CD4-positive, alpha-beta T cell (primary cell): ENCODE data around the gene MAPK8IP1. TPM values are rescaled to one million over a fixed set of nuclear protein-coding genes. Genes with fewer than 3 reads are reported as not detected.

ENCODE experiments used
- ATAC-seq: fragments of 200-7000 bp; cut with Tn5 transposase; one replicate; pipeline ENCODE4 v1.10.0; 2022; ENCODE audit warnings: mild to moderate bottlenecking; ENCODE audit not compliant: poor library complexity
- CTCF ChIA-PET: fragments of 350-600 bp; sonication (Branson Sonifier 250); formaldehyde crosslinking; loops from one replicate; lab custom pipeline; 2021; ENCODE audit warnings: antibody characterized with exemption, inconsistent platforms; lab: Charles Lee
- POLR2A ChIA-PET: fragments of 350-600 bp; sonication (Branson Sonifier 250); formaldehyde crosslinking; loops from one replicate; lab custom pipeline; 2021; ENCODE audit warnings: antibody characterized with exemption, inconsistent platforms; lab: Charles Lee
- DNase-seq, 14 experiments: peaks; one replicate each; pipeline ENCODE4 v3.0.0-alpha.2; 2013 to 2020; ENCODE audit warnings: mixed read lengths in 2 of 14
- H3K27ac ChIP-seq, 2 donors: one replicate each; pipeline versions ENCODE4 v1.5.1 to v1.7.0; 2013; ENCODE audit warnings: low read length in 2 of 2, low read depth in 1 of 2, mild to moderate bottlenecking in 1 of 2
- H3K27me3 ChIP-seq, 2 experiments: 1 replicate in 1 of 2; 2 replicates in 1 of 2; pipeline versions ENCODE4 v1.6.1 to v1.7.0; 2013; ENCODE audit warnings: low read length in 2 of 2, control low read depth in 1 of 2, mild to moderate bottlenecking in 1 of 2, moderate library complexity in 1 of 2; ENCODE audit not compliant: insufficient read depth in 2 of 2, control insufficient read depth in 1 of 2
- H3K36me3 ChIP-seq: one replicate; pipeline ENCODE4 v1.6.1; 2013; ENCODE audit warnings: low read length, control low read depth; ENCODE audit not compliant: insufficient read depth
- H3K4me1 ChIP-seq: one replicate; pipeline ENCODE4 v1.6.1; 2013; ENCODE audit warnings: low read length, control low read depth; ENCODE audit not compliant: insufficient read depth
- H3K4me3 ChIP-seq: one replicate; pipeline ENCODE4 v1.5.1; 2013; ENCODE audit warnings: mild to moderate bottlenecking, low read length, moderate library complexity
- H3K9me3 ChIP-seq, 2 experiments: 1 replicate in 1 of 2; 2 replicates in 1 of 2; pipeline versions ENCODE4 v1.6.1 to v1.7.0; 2013; ENCODE audit warnings: low read length in 2 of 2, mild to moderate bottlenecking in 2 of 2, control low read depth in 1 of 2, moderate library complexity in 1 of 2; ENCODE audit not compliant: control insufficient read depth in 1 of 2, insufficient read depth in 1 of 2
- H3K27ac Mint-ChIP-seq: one replicate; pipeline ENCODE4 v1.8.0; 2020; ENCODE audit warnings: mixed read lengths
- H3K27me3 Mint-ChIP-seq: one replicate; pipeline ENCODE4 v1.8.0; 2021; ENCODE audit warnings: mixed read lengths
- H3K36me3 Mint-ChIP-seq: one replicate; pipeline ENCODE4 v1.8.0; 2021; ENCODE audit warnings: low read depth, mixed read lengths
- H3K4me1 Mint-ChIP-seq: one replicate; pipeline ENCODE4 v1.8.0; 2021; ENCODE audit warnings: low read depth, mixed read lengths
- H3K4me3 Mint-ChIP-seq: one replicate; pipeline ENCODE4 v1.8.0; 2020; ENCODE audit warnings: mild to moderate bottlenecking, mixed read lengths
- H3K9me3 Mint-ChIP-seq: one replicate; pipeline ENCODE4 v1.8.0; 2020; ENCODE audit warnings: mixed read lengths
- intact Hi-C, 2 experiments: fragments of 100-400 bp; cut with DNase I in 1 of 2; cut with micrococcal nuclease in 1 of 2; formaldehyde crosslinking; loops; one replicate each; pipeline versions ENCODE4 v1.15.1 to v1.9.0; 2023 to 2025; cut with DNase I, micrococcal nuclease
- total RNA-seq, 174 experiments: library from RNA in 2 of 174; stranded (reverse) in 2 of 174; gene quantifications; one replicate each; pipeline ENCODE4 v1.2.3 and lab custom pipeline; 2021 to 2026
- TF ChIP-seq, protein P1 (sequence below): fragments of 200-600 bp; IDR thresholded peaks from one replicate; pipeline ENCODE4 v1.8.0; 2022; ENCODE audit warnings: antibody characterized with exemption, mild to moderate bottlenecking

MAPK8IP1 gene
- total RNA-seq, 2 experiments from 2014 or later: 2.3 to 2.4 TPM

DNA sequence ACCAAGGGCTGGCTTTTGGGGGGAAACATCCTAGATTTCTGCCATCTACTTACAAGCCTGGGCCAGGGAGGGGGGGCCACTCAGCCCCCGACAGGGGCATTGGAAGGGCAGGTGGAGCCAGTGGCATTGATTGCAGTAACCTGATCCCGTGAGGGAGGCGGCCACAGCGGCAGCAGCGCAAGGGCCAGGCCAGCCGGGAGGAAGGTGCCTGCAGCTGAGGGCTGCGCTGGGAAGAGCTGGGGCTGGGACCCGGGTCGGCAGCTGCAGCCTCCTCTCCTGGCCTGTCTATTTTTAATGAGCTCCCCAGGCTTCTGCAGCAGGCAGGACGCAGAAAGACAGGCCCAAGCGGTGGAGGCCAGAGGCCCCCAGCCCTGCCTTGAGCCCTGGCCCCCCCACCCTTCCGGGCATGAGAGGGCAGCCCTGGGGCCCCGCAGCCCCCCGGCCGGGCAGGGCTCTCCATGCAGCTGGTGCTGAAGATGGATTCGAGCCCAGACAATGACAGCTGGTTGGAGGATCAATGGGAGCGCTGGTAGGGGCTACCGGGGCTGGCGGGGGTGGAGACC, 11.1 kb downstream of the MAPK8IP1 start:
- no peak for DNase-seq
- Mint-ChIP-seq H3K27ac (no peak overlapping the region), H3K36me3 (no peaks in the 10 kb centered on the region), H3K4me3 (no peak overlapping the region), H3K27me3 (peaks cover 65% of the 10 kb centered on the region), H3K4me1 (peaks cover 13% of the 10 kb centered on the region), H3K9me3 (no peaks in the 10 kb centered on the region)
- ATAC-seq: no peak
- Histone ChIP-seq H3K27ac (no peak overlapping the region), H3K27me3 (peaks cover 45 to 62% of the 10 kb centered on the region in 2 experiments), H3K9me3 (peaks cover 0 to 12% of the 10 kb centered on the region in 2 experiments), H3K4me3 (no peak overlapping the region), H3K4me1 (peaks cover 17% of the 10 kb centered on the region), H3K36me3 (no peaks in the 10 kb centered on the region)
- ChIA-PET POLR2A (no interaction called here), CTCF (interaction anchor here (1.1 kb wide), 1 partner anchor 55 kb away, joined by 3 read pairs; no protein-coding TSS in a partner anchor)
- intact Hi-C loops: no loop called here
- TF ChIP-seq, protein P1, sequence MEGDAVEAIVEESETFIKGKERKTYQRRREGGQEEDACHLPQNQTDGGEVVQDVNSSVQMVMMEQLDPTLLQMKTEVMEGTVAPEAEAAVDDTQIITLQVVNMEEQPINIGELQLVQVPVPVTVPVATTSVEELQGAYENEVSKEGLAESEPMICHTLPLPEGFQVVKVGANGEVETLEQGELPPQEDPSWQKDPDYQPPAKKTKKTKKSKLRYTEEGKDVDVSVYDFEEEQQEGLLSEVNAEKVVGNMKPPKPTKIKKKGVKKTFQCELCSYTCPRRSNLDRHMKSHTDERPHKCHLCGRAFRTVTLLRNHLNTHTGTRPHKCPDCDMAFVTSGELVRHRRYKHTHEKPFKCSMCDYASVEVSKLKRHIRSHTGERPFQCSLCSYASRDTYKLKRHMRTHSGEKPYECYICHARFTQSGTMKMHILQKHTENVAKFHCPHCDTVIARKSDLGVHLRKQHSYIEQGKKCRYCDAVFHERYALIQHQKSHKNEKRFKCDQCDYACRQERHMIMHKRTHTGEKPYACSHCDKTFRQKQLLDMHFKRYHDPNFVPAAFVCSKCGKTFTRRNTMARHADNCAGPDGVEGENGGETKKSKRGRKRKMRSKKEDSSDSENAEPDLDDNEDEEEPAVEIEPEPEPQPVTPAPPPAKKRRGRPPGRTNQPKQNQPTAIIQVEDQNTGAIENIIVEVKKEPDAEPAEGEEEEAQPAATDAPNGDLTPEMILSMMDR: no peak

DNA sequence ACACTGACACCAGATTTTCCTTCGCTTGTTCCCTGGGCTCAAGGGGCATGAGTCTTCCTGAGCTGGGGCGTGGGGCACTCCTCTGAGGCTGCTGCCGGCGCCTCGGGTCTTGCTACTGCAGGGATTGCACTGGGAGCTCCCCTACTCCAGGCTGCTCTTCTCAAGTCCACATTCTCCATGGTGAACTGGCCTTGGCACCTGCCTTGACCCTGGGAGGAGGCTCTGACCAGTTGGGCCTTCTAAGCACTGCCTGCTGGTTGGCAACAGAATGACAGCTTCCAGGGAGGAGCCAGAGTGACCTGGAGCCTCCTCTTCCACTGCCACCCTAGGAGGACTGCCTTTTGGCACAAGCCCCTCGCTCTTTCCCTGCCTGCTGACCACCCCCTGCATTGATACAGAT, 12.1 kb downstream of the MAPK8IP1 start:
- ATAC-seq (no peak), DNase-seq (no peak)
- Mint-ChIP-seq H3K4me3 (no peak overlapping the region), H3K27ac (no peak overlapping the region), H3K36me3 (no peaks in the 10 kb centered on the region), H3K4me1 (peaks cover 13% of the 10 kb centered on the region), H3K27me3 (peaks cover 65% of the 10 kb centered on the region), H3K9me3 (no peaks in the 10 kb centered on the region)
- TF ChIP-seq, protein P1: no peak
- H3K36me3 ChIP-seq: no peaks in the 10 kb centered on the region
- H3K27me3 ChIP-seq: peaks cover 45 to 62% of the 10 kb centered on the region in 2 experiments
- POLR2A ChIA-PET: no interaction called here
- H3K4me3 ChIP-seq: no peak overlapping the region
- CTCF ChIA-PET: no interaction called here
- peaks cover 17% of the 10 kb centered on the region for H3K4me1 ChIP-seq
- H3K9me3 ChIP-seq: peaks cover 0 to 12% of the 10 kb centered on the region in 2 experiments
- intact Hi-C loops: no loop called here
- H3K27ac ChIP-seq: no peak overlapping the region

DNA sequence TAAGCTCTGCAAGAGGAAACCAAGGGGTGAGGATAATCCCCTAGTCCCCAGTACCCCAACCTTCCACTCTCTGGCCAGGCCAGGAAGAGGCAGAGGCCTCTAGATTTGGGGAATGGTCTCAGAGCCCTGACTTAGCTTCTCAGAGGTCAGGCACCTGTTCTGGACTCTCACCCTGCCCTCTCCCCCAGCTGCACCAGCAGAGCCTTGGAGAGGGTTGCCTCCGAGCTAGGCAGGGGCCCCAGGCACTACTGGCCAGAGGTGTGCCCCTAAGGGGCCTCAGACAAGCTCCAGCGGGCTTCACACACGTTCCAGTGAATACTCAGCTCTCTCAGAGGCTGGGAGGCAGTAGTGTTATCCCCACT, 13.6 kb downstream of the MAPK8IP1 start:
- no peak overlapping the region for H3K27ac Mint-ChIP-seq
- H3K27me3 Mint-ChIP-seq: peaks cover 59% of the 10 kb centered on the region
- H3K4me3 ChIP-seq: peak overlapping the region; percentile 34
- peaks cover 0 to 12% of the 10 kb centered on the region in 2 experiments for H3K9me3 ChIP-seq
- no peaks in the 10 kb centered on the region for H3K36me3 Mint-ChIP-seq
- ChIA-PET CTCF (no interaction called here), POLR2A (interaction anchor here (0.9 to 1.9 kb wide), 2 partner anchors 19 to 52 kb away, joined by 3 to 10 read pairs; partner anchors contain the start of genes CRY2 and PEX16)
- peaks cover 45 to 59% of the 10 kb centered on the region in 2 experiments for H3K27me3 ChIP-seq
- peaks cover 13% of the 10 kb centered on the region for H3K4me1 Mint-ChIP-seq
- intact Hi-C loops: no loop called here
- no peak overlapping the region for H3K27ac ChIP-seq
- no peaks in the 10 kb centered on the region for H3K36me3 ChIP-seq
- no peak for DNase-seq
- TF ChIP-seq, protein P1: no peak
- H3K4me3 Mint-ChIP-seq: peak overlapping the region; percentile 45
- peaks cover 17% of the 10 kb centered on the region for H3K4me1 ChIP-seq
- no peak for ATAC-seq
- H3K9me3 Mint-ChIP-seq: no peaks in the 10 kb centered on the region
